SK-N-SH (cell line): ENCODE measurements around the gene ASPG. TPM values are rescaled to one million over a fixed set of nuclear protein-coding genes. Genes with fewer than 3 reads are reported as not detected.

Experiments
- CTCF ChIA-PET: fragments of 300-600, 350-600 bp; formaldehyde crosslinking; extraction: SDS; loops from one replicate; lab custom pipeline; 2021; lab: Yijun Ruan, JAX
- POLR2A ChIA-PET: fragments of 350-600 bp; sonication (Branson Sonifier 250); formaldehyde crosslinking; extraction: SDS; loops from one replicate; lab custom pipeline; 2020; ENCODE audit warnings: antibody characterized with exemption, inconsistent platforms; lab: Yijun Ruan, JAX
- DNase-seq: peaks from one replicate; pipeline ENCODE4 v3.0.0; 2012
- H2AFZ ChIP-seq: fragments of 200-600 bp; sonication (generic); 2 replicates; pipeline ENCODE4 v1.8.1; 2016; ENCODE audit warnings: antibody characterized with exemption, mild to moderate bottlenecking, low read depth
- H3F3A ChIP-seq: fragments of 200-600 bp; sonication (generic); replicated peaks from 2 replicates; pipeline ENCODE3; 2016; ENCODE audit warnings: antibody characterized with exemption, mild to moderate bottlenecking; ENCODE audit not compliant: insufficient read depth
- H3K27ac ChIP-seq, 2 experiments: fragments of 200-500 bp in 1 of 2; fragments of 200-600 bp in 1 of 2; sonication (Bioruptor generic) in 1 of 2; sonication (generic), shearing (Covaris generic) in 1 of 2; 2 replicates each; pipeline versions ENCODE4 v1.5.1 to v1.6.1; 2014 to 2016; ENCODE audit warnings: low read depth in 2 of 2, inconsistent platforms in 1 of 2, low read length in 1 of 2, mild to moderate bottlenecking in 1 of 2, mixed read lengths in 1 of 2
- H3K27me3 ChIP-seq: fragments of 200-600 bp; sonication (generic), shearing (Covaris generic); 2 replicates; pipeline ENCODE4 v1.6.1; 2016; ENCODE audit warnings: mixed run types; ENCODE audit not compliant: insufficient read depth
- H3K36me3 ChIP-seq, 2 experiments: fragments of 200-500 bp in 1 of 2; fragments of 200-600 bp in 1 of 2; sonication (Bioruptor generic) in 1 of 2; sonication (generic) in 1 of 2; replicated peaks in 1 of 2; 2 replicates each; pipeline versions ENCODE3 to v1.5.1; 2014 to 2016; ENCODE audit warnings: low read length in 1 of 2, mild to moderate bottlenecking in 1 of 2; ENCODE audit not compliant: insufficient read depth in 2 of 2, control insufficient read depth in 1 of 2
- H3K4me1 ChIP-seq, 2 experiments: fragments of 200-500 bp in 1 of 2; fragments of 200-600 bp in 1 of 2; sonication (Bioruptor generic) in 1 of 2; sonication (generic), shearing (Covaris generic) in 1 of 2; 2 replicates each; pipeline versions ENCODE4 v1.5.1 to v1.6.1; 2014 to 2016; ENCODE audit warnings: low read depth in 1 of 2, low read length in 1 of 2, mixed run types in 1 of 2; ENCODE audit not compliant: insufficient read depth in 2 of 2, control insufficient read depth in 1 of 2
- H3K4me2 ChIP-seq: fragments of 200-600 bp; sonication (generic), shearing (Covaris generic); 2 replicates; pipeline ENCODE4 v1.6.1; 2017; ENCODE audit warnings: mixed run types
- H3K4me3 ChIP-seq, 2 experiments: fragments of 200-500 bp in 1 of 2; fragments of 200-600 bp in 1 of 2; sonication (Bioruptor generic) in 1 of 2; sonication (generic), shearing (Covaris generic) in 1 of 2; 2 replicates each; pipeline versions ENCODE4 v1.5.1 to v1.8.1; 2014 to 2016; ENCODE audit warnings: low read depth in 2 of 2, inconsistent platforms in 1 of 2, low read length in 1 of 2, mild to moderate bottlenecking in 1 of 2, mixed read lengths in 1 of 2, moderate library complexity in 1 of 2
- H3K79me2 ChIP-seq: fragments of 200-600 bp; sonication (generic); 2 replicates; pipeline ENCODE4 v1.8.1; 2017; ENCODE audit warnings: mild to moderate bottlenecking; ENCODE audit not compliant: insufficient read depth
- H3K9ac ChIP-seq: fragments of 200-600 bp; sonication (generic); 2 replicates; pipeline ENCODE4 v1.6.1; 2017; ENCODE audit warnings: mixed run types
- H3K9me2 ChIP-seq: fragments of 200-600 bp; sonication (generic); 2 replicates; pipeline ENCODE4 v1.6.1; 2017; ENCODE audit warnings: mixed run types
- H3K9me3 ChIP-seq: fragments of 200-600 bp; sonication (generic); 2 replicates; pipeline ENCODE4 v1.6.1; 2017; ENCODE audit warnings: mixed run types, mild to moderate bottlenecking, moderate library complexity
- H4K20me1 ChIP-seq: fragments of 200-600 bp; sonication (generic); 2 replicates; pipeline ENCODE4 v1.6.1; 2017; ENCODE audit warnings: mild to moderate bottlenecking, mixed run types; ENCODE audit not compliant: insufficient read depth
- CHD2 ChIP-seq: fragments of 150-350 bp; IDR thresholded peaks from 2 replicates; pipeline ENCODE4 v1.6.1; 2018; ENCODE audit warnings: low read length; ENCODE audit not compliant: partially characterized antibody
- EZH2phosphoT487 ChIP-seq: fragments of 200-600 bp; sonication (generic); IDR thresholded peaks from 2 replicates; pipeline ENCODE4 v1.6.1; 2017; ENCODE audit warnings: low read depth, mixed run types, mild to moderate bottlenecking, antibody characterized with exemption, moderate library complexity, borderline replicate concordance
- FOXJ3 ChIP-seq: sonication (generic); formaldehyde crosslinking; IDR thresholded peaks from 2 replicates; pipeline ENCODE4 v1.5.1; 2020; ENCODE audit warnings: mild to moderate bottlenecking, missing genetic modification reagents
- GABPA ChIP-seq: IDR thresholded peaks from 2 replicates; pipeline ENCODE4 v1.4.0; 2012; ENCODE audit warnings: low read depth, mild to moderate bottlenecking
- MAX ChIP-seq: IDR thresholded peaks from 2 replicates; pipeline ENCODE4 v1.4.0; 2012; ENCODE audit warnings: low read depth
- MEF2A ChIP-seq: IDR thresholded peaks from 2 replicates; pipeline ENCODE4 v1.4.0; 2012; ENCODE audit warnings: low read depth, borderline replicate concordance
- MXI1 ChIP-seq: IDR thresholded peaks from 2 replicates; pipeline ENCODE4 v1.6.1; 2012; ENCODE audit warnings: mild to moderate bottlenecking, low read depth, low read length, improper control_type of control experiment
- NFIC ChIP-seq: IDR thresholded peaks from 2 replicates; pipeline ENCODE4 v1.4.0; 2012; ENCODE audit warnings: borderline replicate concordance
- NRF1 ChIP-seq: IDR thresholded peaks from 2 replicates; pipeline ENCODE4 v1.6.1; 2012; ENCODE audit warnings: low read depth, mild to moderate bottlenecking, low read length
- RAD21 ChIP-seq: IDR thresholded peaks from 2 replicates; pipeline ENCODE4 v1.6.1; 2012; ENCODE audit warnings: mild to moderate bottlenecking, low read length
- RCOR1 ChIP-seq: fragments of 150-350 bp; IDR thresholded peaks from 2 replicates; pipeline ENCODE4 v1.6.1; 2017; ENCODE audit warnings: antibody characterized with exemption, low read length
- REST ChIP-seq: IDR thresholded peaks from 2 replicates; pipeline ENCODE4 v1.6.1; 2012; ENCODE audit warnings: mild to moderate bottlenecking, low read depth, low read length, moderate library complexity
- RFX5 ChIP-seq: IDR thresholded peaks from 2 replicates; pipeline ENCODE4 v1.6.1; 2012; ENCODE audit warnings: mild to moderate bottlenecking, improper control_type of control experiment, low read length
- SIN3A ChIP-seq: IDR thresholded peaks from 2 replicates; pipeline ENCODE4 v1.6.1; 2012; ENCODE audit warnings: low read depth, mild to moderate bottlenecking, low read length, moderate library complexity, borderline replicate concordance
- TEAD4 ChIP-seq: IDR thresholded peaks from 2 replicates; pipeline ENCODE4 v1.4.0; 2012; ENCODE audit warnings: mild to moderate bottlenecking, borderline replicate concordance; ENCODE audit not compliant: insufficient read depth
- USF2 ChIP-seq: fragments of 150-350 bp; IDR thresholded peaks from 2 replicates; pipeline ENCODE4 v1.6.1; 2017; ENCODE audit warnings: antibody characterized with exemption, low read length, low read depth, borderline replicate concordance
- WGBS: methylation state at CpG from one replicate; pipeline ENCODE4 v1.1.6; 2017; ENCODE audit warnings: low lambda C conversion rate; 5-methylcytosine and 5-hydroxymethylcytosine counted together
- polyA plus RNA-seq, 3 experiments: library from polyadenylated mRNA; depleted of rRNA; stranded (reverse); fragments of >200 nt; gene quantifications; 2 replicates each; pipeline ENCODE4 v1.2.3, GENCODE V29; 2012
- TF ChIP-seq, protein P1 (sequence below): IDR thresholded peaks from 2 replicates; pipeline ENCODE4 v1.4.0; 2012; ENCODE audit warnings: low read depth, borderline replicate concordance
- TF ChIP-seq, protein P2 (sequence below): fragments of 200-600 bp; sonication (generic); IDR thresholded peaks from 2 replicates; pipeline ENCODE4 v1.6.1; 2017; ENCODE audit warnings: antibody characterized with exemption, mild to moderate bottlenecking, moderate library complexity

The ASPG gene
- polyA plus RNA-seq, 1 of the 3 experiments (the other 2 are of a cell fraction) = not detected

GRCh38 chr14:104111301-104112112, 26.0 kb downstream of the ASPG start (continued):
- TF ChIP-seq REST (no peak), SIN3A (no peak), NFIC (no peak), TEAD4 (no peak)
- TF ChIP-seq, protein P1, sequence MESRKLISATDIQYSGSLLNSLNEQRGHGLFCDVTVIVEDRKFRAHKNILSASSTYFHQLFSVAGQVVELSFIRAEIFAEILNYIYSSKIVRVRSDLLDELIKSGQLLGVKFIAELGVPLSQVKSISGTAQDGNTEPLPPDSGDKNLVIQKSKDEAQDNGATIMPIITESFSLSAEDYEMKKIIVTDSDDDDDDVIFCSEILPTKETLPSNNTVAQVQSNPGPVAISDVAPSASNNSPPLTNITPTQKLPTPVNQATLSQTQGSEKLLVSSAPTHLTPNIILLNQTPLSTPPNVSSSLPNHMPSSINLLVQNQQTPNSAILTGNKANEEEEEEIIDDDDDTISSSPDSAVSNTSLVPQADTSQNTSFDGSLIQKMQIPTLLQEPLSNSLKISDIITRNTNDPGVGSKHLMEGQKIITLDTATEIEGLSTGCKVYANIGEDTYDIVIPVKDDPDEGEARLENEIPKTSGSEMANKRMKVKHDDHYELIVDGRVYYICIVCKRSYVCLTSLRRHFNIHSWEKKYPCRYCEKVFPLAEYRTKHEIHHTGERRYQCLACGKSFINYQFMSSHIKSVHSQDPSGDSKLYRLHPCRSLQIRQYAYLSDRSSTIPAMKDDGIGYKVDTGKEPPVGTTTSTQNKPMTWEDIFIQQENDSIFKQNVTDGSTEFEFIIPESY = no peak

DNA sequence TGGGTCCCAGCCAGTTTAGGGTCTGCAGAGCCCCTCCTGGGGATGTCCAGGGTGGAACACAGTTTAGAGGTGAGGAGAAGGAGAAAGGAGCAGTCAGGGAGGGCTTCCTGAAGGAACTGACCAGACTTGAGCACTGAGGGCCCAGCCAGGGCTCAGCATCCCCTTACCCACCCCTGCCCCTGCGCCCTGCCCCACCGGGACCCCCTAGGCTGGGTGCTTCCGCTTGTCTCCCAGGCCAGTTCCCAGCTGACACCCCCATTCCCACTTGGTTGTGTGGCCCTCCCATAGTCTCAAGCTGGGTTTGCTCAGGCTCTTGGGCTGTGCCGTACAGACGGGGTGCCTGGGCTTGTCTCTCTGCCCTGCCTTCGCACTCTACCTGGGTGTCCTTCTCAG, 26.6 kb downstream of the ASPG start:
- H3K4me2 ChIP-seq = no peak overlapping the region
- no peak overlapping the region for H3K9ac ChIP-seq
- WGBS = 77% methylated on average over 3 of the region's 6 CpGs
- ChIA-PET CTCF (interaction anchor here (1.0 to 3.7 kb wide), 6 partner anchors 8 to 539 kb away, joined by 3 to 13 read pairs (median 4); no protein-coding TSS in a partner anchor), POLR2A (no interaction called here)
- H4K20me1 ChIP-seq = no peaks in the 10 kb centered on the region
- H3K4me1 ChIP-seq = peaks cover 0 to 13% of the 10 kb centered on the region in 2 experiments; a peak in 1 of 4 replicates
- DNase-seq = no peak
- no peak overlapping the region for H2AFZ ChIP-seq
- H3K36me3 ChIP-seq = no peaks in the 10 kb centered on the region
- no peaks in the 10 kb centered on the region for H3F3A ChIP-seq
- H3K4me3 ChIP-seq = no peak overlapping the region
- no peaks in the 10 kb centered on the region for H3K9me2 ChIP-seq
- no peaks in the 10 kb centered on the region for H3K9me3 ChIP-seq
- H3K79me2 ChIP-seq = no peaks in the 10 kb centered on the region
- no peaks in the 10 kb centered on the region for H3K27me3 ChIP-seq
- H3K27ac ChIP-seq = no peak overlapping the region
- TF ChIP-seq MEF2A = no peak
- TF ChIP-seq, protein P2, sequence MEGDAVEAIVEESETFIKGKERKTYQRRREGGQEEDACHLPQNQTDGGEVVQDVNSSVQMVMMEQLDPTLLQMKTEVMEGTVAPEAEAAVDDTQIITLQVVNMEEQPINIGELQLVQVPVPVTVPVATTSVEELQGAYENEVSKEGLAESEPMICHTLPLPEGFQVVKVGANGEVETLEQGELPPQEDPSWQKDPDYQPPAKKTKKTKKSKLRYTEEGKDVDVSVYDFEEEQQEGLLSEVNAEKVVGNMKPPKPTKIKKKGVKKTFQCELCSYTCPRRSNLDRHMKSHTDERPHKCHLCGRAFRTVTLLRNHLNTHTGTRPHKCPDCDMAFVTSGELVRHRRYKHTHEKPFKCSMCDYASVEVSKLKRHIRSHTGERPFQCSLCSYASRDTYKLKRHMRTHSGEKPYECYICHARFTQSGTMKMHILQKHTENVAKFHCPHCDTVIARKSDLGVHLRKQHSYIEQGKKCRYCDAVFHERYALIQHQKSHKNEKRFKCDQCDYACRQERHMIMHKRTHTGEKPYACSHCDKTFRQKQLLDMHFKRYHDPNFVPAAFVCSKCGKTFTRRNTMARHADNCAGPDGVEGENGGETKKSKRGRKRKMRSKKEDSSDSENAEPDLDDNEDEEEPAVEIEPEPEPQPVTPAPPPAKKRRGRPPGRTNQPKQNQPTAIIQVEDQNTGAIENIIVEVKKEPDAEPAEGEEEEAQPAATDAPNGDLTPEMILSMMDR = no peak
- TF ChIP-seq MAX = no peak
- TF ChIP-seq GABPA = no peak
- no peak for TF ChIP-seq RCOR1
- TF ChIP-seq CHD2 = no peak
- no peak for TF ChIP-seq NRF1
- TF ChIP-seq FOXJ3 (CRISPR knock-in tag) = no peak
- no peak for TF ChIP-seq MXI1
- TF ChIP-seq, protein P1 = no peak
- TF ChIP-seq RFX5 = no peak
- TF ChIP-seq RAD21 = no peak
- no peak for TF ChIP-seq TEAD4
- TF ChIP-seq USF2 = no peak
- no peak for TF ChIP-seq EZH2phosphoT487
